IPS-NIHi11 (cell line): Measurements from ENCODE around the gene ATL2.
"Not testable (repeated sequence)": the region's sequence is repeated elsewhere in the genome, so short reads cannot be mapped to it uniquely, and the experiment has no call there.

ENCODE experiments used
- DNase-seq: peaks from one replicate; pipeline ENCODE4 v3.0.0; 2012; ENCODE audit warnings: mixed read lengths, low spot score

The ATL2 gene

DNA sequence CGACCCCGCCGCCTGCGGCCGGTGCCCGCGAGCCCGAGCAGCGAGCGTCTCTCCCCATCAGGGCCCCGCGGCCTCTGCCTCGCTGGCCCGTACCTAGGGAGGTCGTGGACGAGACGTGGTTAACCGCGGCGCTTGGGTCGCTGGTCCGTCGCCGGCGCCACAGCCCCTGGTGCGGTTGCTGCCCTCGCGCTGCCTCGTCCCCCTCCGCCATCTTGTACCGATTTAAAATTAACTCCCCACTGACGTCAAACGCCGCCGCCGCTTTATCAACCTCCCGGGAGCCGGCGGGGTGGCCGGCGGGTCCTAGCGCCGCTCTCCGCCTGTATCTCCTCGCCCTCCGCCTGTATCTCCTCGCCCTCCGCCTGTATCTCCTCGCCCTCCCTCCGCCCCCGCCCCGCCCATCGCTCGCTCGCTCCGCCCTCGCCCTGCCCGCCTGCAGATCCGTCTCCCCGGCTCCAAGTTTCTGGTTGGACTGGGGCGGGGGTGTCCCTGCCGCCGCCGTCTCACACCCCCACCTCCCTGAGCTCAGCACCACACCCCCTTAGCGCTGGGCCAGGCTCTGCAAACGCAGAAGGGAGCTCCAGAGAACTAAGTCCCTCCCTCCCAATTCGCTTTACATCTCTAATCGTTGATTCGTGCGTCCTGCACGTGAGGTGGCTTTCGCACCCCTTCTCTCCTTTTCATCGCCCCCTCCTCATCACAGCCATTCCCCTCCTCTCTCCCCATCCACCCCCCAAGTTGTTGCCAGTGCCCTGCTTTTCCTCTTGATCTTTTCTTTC lies at the start of gene ATL2:
Gene ATL2 (minus strand): TSS at position 224 of the 779 bp plus-strand sequence. CDS start 13 bp downstream, at position 211.
- peak; percentile 90 for DNase-seq

DNA sequence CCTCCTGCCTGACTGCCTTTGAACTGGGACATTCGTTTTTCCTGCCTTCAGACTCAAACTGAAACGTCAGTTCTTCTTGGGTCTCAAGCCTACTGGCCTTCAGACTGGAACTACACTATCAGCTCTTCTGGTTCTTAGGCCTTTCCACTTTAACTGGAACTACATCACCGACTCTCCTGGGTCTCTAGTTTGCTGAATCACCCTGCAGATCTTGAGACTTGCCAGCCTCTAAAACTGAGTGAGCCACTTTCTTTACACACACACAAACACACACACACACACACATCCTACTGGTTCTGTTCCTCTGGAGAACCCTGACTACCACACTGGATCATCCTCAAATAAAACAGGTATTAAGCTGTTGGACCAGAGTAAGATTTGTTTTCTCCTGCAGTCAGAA lies 46.7 kb upstream of the ATL2 start:
- no peak for DNase-seq

DNA sequence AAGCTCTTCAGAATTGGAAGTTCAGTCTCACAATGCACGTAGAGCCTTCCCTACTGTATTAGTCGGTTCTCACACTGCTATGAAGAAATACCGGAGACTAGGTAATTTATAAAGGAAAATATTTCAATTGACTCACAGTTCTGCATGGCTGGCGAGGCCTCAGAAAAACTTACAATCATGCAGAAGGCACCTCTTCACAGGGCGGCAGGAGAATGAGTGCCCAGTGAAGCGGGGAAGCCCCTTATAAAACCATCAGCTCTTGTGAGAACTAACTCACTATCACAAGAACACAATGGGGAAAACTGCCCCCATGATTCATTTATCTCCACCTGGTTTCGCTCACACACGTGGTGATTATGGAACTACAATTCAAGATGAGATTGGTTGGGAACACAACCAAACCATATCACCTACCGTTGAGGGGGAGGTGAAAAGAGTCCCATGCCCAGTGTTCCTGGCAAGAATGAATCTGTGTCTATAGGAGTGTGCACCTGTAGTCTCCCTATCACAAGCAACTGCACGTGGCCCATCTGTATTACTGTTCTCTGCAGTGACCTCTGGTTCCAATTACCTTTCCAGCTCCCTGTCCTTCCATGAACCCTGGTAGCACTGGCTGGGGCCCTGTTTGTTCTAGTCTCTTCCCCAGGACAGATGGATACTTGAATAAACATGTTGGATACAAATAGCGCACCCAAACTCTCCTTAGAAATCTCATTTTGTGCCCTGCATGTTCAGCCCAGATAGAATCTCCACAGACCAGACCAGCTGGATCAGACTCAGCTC lies 44.4 kb upstream of the ATL2 start:
- DNase-seq, result no peak

DNA sequence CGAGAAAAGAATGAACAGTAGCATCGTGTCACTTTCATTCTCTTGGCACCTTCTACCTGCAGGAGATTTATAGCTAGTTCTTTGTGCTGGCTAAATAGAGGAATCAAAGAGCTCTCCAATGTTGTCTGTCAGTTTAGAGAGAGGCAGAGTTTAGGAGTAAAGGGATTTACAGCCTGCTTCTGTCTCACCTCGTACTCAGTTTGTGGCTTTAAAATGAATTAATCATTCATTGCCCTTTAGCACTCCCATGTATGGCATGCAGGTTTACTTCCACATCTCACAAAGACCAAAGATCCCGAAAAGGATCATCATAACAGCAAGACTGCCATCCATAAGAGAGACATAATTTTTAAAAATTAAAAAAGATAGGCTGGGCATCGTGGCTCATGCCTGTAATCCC lies 42.4 kb upstream of the ATL2 start:
- no peak for DNase-seq

DNA sequence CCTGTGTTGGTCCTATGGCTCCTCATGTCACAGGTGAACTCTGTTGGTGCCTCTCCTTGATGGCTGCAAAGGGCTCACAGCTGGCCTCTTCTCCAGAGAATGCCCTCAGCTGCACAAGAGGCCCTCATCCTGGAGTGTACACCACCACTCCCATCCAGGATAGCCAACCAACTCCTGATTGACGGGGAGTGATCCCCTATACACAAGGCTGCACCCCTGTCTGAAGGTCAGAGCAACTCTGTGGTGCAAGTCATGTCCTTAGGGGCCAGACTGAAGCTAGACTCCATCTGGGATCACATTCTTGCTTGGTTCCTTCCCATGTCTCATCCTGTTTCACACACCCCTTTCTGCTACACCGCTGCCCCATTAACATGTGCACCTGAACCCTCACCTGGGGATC lies 41.7 kb upstream of the ATL2 start:
- no peak for DNase-seq

DNA sequence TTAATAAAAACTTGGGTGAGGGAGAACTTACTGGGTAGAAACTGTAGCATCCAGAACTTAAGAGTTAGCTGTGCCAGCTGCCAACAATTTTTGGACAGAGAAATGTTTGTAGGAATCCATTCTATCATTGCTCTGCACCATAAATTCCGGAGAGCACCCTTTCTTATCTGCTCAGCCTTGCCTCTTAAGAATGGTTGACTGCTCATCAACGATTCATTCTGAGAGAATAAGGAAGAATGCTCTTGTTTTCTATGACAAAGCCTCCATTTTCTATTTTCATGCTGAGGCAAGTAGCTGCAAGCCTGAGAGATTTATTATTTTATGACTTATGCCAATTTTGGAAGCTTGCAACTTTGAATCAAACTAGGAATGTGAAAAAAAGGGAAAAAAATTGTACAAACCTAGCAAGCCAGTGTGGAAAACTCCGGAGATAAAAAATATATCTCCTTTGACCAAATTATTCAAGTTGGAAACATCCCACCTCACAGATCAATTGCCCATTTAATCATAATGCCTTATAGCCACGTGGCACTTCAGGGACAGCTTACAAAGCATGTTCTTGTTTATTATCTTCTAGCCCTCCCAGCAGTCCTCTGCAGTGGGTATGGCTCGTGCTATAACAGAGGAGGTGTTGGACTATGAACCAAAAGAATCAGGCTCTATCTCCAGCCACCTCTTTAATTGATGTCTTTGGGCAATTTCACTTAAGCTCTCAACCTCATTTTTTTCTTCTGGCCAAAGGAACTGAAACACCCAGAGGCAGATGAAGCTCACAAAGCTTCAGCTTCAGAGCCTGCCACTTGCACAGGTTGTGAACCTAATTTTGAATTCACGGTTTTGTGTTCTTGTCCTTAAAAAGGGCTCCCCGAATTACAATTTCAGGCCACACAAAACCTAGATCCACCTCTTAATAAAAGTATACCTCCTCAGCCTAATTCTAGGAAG lies 40.9 kb upstream of the ATL2 start:
- no peak for DNase-seq

DNA sequence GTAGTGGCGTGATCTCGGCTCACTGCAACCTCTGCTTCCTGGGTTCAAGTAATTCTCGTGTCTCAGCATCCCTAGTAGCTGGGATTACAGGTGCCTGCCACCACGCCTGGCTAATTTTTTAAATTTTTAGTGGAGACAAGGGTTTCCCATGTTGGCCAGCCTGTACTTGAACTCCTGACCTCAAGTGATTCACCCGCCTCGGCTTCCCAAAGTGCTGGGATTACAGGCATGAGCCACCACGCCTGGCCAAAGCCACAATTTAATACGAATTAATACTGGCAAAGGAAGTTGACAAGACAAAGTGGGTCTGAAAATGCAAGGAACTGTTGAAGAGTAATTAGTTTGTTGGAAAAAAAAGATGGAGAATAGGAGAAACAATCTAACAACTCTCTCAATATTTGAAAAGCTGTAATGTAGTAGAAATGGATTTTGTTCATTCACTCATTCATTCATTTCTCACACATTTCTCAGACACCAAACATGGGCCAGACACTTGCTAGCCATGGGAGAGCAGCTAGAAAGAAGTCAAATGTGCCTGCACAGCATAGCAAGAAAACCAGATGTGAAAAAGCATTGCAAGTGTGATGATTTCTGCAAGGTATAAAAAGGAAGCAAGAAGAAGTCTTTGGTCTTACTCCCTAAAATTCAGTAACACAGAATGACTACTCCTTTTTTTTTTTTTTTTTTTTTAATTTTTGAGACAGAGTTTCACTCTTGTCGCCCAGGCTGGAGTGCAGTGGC lies 39.4 kb upstream of the ATL2 start:
- DNase-seq, result no peak

DNA sequence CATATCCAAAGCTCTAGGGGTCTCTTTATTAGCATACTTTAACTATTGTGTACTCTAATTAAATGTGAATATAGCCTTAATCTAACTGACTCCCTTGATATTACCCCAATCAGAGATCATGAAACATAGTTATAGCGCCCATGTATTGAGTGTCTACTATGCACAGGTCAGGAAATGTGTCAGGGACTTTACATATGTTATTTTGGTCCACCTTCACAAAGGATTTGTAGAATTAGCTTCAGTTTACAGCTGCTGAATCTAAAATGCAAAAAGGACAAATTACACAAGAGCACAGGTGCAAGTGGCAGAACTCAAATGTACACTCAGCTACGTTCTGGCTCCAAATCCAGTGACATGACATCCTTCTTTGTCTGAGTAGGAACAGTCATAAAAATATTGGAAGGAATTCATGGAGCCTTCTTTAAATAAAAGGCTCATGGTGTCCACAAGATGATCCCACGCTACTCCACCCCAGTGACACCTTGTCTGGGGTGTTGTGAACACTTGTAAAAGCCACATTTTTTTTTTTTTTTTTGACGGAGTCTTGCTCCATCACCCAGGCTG lies 38.7 kb upstream of the ATL2 start:
- DNase-seq, result no peak

DNA sequence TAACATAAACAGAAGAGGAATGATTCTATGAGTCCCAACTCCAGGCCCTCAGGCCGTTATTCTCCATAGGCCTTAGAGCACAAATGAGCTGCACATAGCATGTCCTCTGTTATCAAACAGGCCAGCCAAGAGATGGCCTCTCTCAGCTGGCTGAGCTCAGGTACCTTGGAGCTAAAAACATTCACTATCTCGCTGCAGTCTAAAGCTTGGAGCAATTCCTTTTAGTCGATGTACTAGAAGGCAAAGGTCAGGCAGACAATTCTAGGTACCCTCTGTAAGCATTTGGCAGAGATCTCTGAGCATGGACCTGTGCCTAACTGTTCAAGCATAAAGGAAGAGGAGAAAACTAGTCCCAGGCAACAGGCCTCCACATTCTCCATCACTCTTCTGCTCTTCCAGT lies 38.0 kb upstream of the ATL2 start:
- no peak for DNase-seq

DNA sequence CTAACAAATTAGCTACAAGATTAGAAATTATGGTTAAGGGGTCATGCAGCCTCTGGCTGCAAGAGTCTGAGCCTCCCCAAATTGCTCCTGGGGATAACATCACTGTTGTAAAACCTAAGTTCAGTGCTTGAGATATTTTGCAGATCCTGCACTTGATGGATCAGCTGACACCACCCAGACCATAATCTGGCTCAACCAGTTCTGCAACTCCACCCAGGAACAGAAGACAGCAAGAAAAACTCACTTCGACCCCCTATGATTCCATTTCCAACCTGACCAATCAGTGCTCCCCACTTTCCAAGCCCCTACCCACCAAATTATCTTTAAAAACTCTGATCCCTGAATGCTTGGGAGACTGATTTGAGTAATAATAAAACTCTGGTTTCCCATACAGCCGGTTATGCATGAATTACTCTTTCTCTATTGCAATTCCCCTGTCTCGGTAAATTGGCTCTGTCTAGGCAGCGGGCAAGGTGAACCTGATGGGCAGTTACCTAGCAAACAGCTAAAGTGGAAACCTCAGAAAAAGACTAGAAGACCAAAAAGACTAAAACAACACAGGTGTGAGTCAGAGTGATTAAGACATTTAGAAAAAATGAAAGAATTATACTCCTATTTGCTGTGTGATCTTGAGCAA lies 35.3 kb upstream of the ATL2 start:
- DNase-seq, result not testable (repeated sequence)

DNA sequence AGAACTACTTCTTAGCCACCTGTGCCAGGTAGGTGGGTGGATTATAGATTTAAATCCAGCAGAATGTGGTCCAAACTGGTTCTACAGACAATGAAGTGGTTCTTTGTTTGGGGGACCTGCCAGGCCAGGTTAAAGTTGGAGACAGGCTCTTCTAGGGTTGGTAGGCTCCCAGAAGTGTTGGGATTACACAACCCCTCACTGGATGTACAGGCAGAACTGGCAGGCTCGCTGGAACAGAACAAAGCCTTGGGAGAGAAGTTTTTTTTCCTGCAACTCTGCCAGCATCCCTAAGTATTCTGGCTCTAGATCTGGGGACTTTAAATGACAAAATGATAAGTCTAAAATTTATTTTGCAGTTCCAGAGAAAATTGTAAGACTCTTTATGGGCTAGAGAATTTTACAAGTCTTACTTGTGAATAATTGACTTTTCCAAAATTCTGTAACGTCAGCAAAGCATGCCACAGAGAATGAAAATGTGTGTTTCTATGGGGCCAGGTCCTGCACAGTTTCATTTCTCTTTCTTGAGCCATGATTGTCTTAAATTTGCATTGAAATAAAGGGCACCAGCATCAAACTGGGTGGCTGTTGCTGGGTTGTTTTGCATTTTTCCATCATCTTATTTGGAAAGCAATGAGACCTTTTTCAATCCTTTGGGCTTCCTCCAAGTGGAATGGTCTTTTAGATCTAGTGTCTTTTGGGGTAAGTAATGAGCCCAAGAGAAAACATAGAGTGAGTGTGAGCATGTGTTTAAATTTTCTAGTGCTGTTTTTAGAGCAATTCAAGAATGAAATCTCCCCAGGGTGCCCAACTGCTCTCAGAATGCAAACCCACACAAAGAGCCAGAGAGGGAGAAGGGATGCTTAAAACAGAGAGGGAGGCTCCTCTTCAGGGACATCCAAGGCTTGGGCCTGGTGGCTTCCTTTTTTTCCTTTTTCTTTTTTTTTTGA lies 32.4 kb upstream of the ATL2 start:
- no peak for DNase-seq

DNA sequence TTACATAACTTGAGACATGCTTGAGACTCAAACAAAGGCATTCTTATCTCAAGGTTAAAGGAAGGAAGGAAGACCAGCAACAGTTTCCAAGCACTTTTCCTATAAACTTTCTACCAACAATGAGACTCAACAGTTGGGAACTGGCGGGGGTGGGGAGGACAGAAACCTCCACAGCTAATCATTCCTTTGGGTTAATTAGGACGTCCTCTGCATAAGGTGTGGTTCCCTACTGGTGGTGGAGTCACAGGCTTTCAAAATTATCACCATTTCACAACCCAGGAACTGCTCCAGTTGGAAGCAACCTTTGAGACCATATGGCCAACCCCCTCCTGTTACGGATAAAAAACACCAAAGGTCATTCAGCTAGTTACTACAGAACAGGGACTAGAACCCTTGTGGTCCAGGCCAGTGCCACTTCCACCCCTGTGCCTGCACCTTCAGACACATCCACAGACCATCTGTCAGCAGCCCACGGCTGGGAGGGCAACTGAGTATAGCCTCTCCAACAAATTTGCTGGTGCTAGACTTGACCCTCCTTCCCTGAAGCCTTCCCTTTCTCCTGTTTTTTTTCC lies 30.1 kb upstream of the ATL2 start:
- no peak for DNase-seq

DNA sequence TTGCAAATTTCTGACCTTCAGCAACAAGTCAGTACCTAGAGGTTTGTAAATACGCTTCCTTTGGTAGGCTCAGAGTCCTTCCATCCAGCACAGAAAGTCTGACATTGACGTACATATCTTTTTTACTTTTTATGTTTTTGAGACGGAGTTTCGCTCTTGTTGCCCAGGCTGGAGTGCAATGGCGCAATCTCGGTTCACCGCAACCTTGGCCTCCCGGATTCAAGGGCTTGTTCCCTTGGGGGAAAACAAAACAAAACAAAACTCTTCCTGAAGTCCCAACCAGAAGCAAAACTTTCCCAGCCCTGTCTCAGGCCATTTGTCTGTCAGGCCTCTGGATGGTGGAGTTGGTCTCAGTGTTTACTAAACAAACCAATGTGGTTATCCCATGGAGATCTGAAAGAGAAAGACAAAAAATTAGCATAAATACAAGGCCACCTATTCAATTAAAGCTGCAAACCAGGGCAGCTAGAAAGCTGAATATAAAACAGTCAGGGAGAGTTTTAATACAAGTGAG lies 29.6 kb upstream of the ATL2 start:
- peak; percentile 37 for DNase-seq

DNA sequence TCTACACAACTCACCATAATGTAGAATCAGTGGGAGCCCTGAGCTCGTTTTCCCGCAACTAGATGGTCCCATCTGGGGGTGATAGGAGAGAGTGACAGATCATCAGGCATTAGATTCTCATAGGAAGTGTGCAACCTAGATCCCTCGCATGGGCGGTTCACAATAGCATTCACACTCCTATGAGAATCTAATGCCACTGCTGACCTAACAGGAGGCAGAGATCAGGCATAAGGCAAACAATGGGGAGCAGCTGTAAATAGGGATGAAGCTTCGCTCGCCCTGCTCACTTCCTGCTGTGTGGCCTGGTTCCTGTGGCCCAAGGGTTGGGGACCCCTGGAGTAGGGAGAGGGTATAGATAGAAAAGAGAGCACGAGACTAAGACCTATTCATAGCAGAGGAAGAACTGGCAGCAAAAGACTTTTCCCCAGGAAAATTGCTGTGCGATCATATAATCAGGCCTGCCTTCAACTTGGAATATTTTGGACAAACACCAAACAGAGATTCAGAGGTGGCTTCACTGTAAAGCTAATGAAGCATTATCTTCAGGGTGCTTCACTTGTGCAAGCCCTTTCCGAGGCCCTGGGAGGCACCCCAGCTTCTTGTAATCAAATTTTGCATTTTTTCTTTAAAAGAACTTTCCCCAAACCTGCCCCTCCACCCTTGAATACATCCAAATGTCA lies 29.0 kb upstream of the ATL2 start:
- no peak for DNase-seq

DNA sequence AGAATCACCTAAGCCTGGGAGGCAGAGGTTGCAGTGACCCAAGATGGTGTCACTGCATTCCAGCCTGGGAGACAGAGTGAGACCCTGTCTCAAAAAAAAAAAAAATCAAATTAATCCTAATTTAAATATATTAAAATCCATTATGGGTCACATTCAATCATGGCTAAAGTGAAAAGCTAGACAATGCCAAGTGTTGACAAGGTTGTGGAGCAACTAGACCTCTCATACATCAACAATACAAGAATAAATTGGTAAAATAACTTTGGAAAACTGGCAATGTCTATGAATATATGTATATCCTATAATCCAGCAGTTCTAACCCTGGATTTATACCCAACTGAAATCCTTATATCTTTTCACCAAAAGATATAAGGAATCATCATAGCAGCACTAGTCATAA lies 23.4 kb upstream of the ATL2 start:
- no peak for DNase-seq

DNA sequence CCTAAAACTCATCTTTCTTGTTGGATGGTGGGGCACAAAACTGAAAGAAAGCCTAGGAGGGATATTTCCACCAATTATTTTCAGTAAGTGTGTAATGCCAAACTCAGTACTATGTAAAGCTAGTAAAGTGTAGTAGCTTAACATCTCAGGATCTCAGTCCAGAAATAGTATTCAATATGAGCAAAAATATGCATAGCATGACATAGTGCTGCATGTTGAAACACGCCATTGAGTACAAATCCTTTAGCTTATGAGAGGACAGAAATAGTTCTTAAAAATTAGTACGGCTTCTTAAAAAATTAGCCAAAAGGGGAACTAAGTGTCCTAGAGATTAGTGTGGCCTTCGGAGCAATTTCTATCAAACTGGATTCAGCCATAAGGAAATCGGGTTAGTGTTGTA lies 21.7 kb upstream of the ATL2 start:
- DNase-seq, result no peak

DNA sequence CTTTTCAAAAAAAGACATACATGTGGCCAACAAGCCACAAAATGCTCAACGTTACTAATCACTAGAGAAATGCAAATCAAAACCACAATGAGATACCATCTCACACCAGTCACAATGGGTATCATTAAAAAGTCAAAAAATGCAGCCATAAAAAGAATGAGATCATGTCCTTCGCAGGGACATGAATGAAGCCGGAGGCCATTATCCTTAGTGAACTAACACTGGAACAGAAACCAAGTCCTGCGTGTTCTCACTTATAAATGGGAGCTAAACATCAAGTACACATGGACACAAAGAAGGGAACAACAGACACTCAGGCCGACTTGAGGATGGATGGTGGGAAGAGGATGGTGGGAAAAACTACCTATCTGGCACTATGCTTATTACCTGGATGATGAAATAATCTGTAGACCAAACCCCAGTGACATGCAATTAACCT lies 17.8 kb upstream of the ATL2 start:
- no peak for DNase-seq

DNA sequence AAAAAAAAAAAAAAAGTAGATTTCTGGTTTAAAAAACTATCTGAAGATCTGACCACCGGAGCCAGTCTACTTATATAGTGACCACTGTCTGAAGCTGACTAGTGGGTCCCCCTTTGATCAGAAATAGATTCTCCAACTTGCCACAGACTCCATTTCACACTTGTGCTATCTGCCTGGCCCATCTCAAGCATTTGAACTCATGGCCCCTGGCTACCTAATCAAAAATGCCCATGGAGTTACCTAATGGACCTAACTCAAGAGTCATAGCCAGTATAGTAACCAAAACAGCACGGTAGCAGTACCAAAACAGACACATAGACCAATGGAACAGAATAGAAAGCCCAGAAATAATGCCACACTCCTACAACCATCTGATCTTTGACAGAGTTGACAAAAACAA lies 17.0 kb upstream of the ATL2 start:
- DNase-seq, result no peak
